Neural cell (in vitro differentiated cells): ENCODE measurements around the gene SLC4A4. TPM values are rescaled to one million over a fixed set of nuclear protein-coding genes. Genes with fewer than 3 reads are reported as not detected.

ENCODE experiments used
- H2AFZ ChIP-seq: fragments of 200-600, 300-800 bp; sonication (generic), shearing (Covaris generic); 2 replicates; pipeline ENCODE4 v1.6.0; 2014; ENCODE audit warnings: low read depth, mild to moderate bottlenecking, antibody characterized with exemption, low read length, moderate library complexity
- H3F3A ChIP-seq: fragments of 200-600 bp; shearing (Covaris generic); 2 replicates; pipeline ENCODE4 v1.6.1; 2016; ENCODE audit warnings: mild to moderate bottlenecking, moderate library complexity, mixed read lengths, antibody characterized with exemption, low read length; ENCODE audit not compliant: insufficient read depth, poor library complexity, severe bottlenecking
- H3K27ac ChIP-seq: fragments of 200-600, 300-800 bp; sonication (generic), shearing (Covaris generic); 2 replicates; pipeline ENCODE4 v1.5.1; 2014; ENCODE audit warnings: mild to moderate bottlenecking, low read length, moderate library complexity
- H3K27me3 ChIP-seq: fragments of 300-800, 200-600 bp; sonication (generic), shearing (Covaris generic); 2 replicates; pipeline ENCODE4 v1.6.0; 2014; ENCODE audit warnings: mild to moderate bottlenecking, low read depth, low read length, moderate library complexity; ENCODE audit not compliant: insufficient read depth
- H3K36me3 ChIP-seq: fragments of 300-800, 200-600 bp; sonication (generic), shearing (Covaris generic); 2 replicates; pipeline ENCODE4 v1.5.1; 2014; ENCODE audit warnings: mild to moderate bottlenecking, antibody characterized with exemption, low read length, moderate library complexity; ENCODE audit not compliant: insufficient read depth
- H3K4me2 ChIP-seq: fragments of 300-800, 200-600 bp; sonication (generic), shearing (Covaris generic); 2 replicates; pipeline ENCODE4 v1.6.0; 2014; ENCODE audit warnings: mild to moderate bottlenecking, low read length
- H3K4me3 ChIP-seq: fragments of 300-800, 200-600 bp; sonication (generic), shearing (Covaris generic); 2 replicates; pipeline ENCODE4 v1.5.1; 2014; ENCODE audit warnings: mild to moderate bottlenecking, low read length, moderate library complexity
- H3K79me2 ChIP-seq: fragments of 200-600 bp; shearing (Covaris generic); replicated peaks from 2 replicates; pipeline ENCODE4 v1.6.0; 2014; ENCODE audit warnings: mild to moderate bottlenecking, low read length, moderate library complexity; ENCODE audit not compliant: insufficient read depth
- H3K9ac ChIP-seq: fragments of 300-800, 200-600 bp; sonication (generic), shearing (Covaris generic); 2 replicates; pipeline ENCODE4 v1.6.1; 2016; ENCODE audit warnings: mild to moderate bottlenecking, low read length, mixed read lengths
- H3K9me2 ChIP-seq: fragments of 200-600 bp; shearing (Covaris generic); 2 replicates; pipeline ENCODE4 v1.6.1; 2016; ENCODE audit warnings: mild to moderate bottlenecking, low read length, mixed read lengths; ENCODE audit not compliant: insufficient read depth
- H3K9me3 ChIP-seq: fragments of 200-600, 300-800 bp; sonication (generic), shearing (Covaris generic); 2 replicates; pipeline ENCODE4 v1.6.1; 2016; ENCODE audit warnings: mild to moderate bottlenecking, mixed run types, low read length, moderate library complexity, mixed read lengths
- H4K20me1 ChIP-seq: fragments of 200-600 bp; shearing (Covaris generic); 2 replicates; pipeline ENCODE4 v1.6.1; 2016; ENCODE audit warnings: mild to moderate bottlenecking, mixed run types; ENCODE audit not compliant: insufficient read depth
- EP300 ChIP-seq: fragments of 450-650 bp; conservative IDR thresholded peaks from 2 replicates; pipeline ENCODE4 v1.6.1; 2014; ENCODE audit warnings: antibody characterized with exemption, mild to moderate bottlenecking, moderate library complexity; ENCODE audit not compliant: poor library complexity, severe bottlenecking
- EZH2 ChIP-seq: fragments of 200-600, 300-800 bp; shearing (Covaris generic), sonication (generic); IDR thresholded peaks from 2 replicates; pipeline ENCODE4 v1.6.1; 2014; ENCODE audit warnings: antibody characterized with exemption, low read length, borderline replicate concordance, mild to moderate bottlenecking; ENCODE audit not compliant: insufficient read depth, poor library complexity, severe bottlenecking
- MXI1 ChIP-seq: fragments of 450-650 bp; conservative IDR thresholded peaks from 2 replicates; pipeline ENCODE4 v1.6.1; 2014; ENCODE audit warnings: antibody characterized with exemption, mild to moderate bottlenecking; ENCODE audit not compliant: poor library complexity, severe bottlenecking
- POLR2AphosphoS5 ChIP-seq: IDR thresholded peaks from 2 replicates; pipeline ENCODE4 v1.6.1; 2012
- RAD21 ChIP-seq: fragments of 450-650 bp; conservative IDR thresholded peaks from 2 replicates; pipeline ENCODE4 v1.6.1; 2014; ENCODE audit warnings: antibody characterized with exemption, mild to moderate bottlenecking, moderate library complexity
- SMC3 ChIP-seq: fragments of 450-650 bp; conservative IDR thresholded peaks from 2 replicates; pipeline ENCODE4 v1.6.1; 2014; ENCODE audit warnings: antibody characterized with exemption, mild to moderate bottlenecking, moderate library complexity; ENCODE audit not compliant: poor library complexity
- TAF1 ChIP-seq: IDR thresholded peaks from 2 replicates; pipeline ENCODE4 v1.6.1; 2012; ENCODE audit warnings: low read depth
- polyA plus RNA-seq: library from polyadenylated mRNA; depleted of rRNA; stranded (reverse); fragments of >200 nt; gene quantifications from 2 replicates; pipeline ENCODE4 v1.2.3, GENCODE V29; 2014
- TF ChIP-seq, protein P1 (sequence below): fragments of 450-650 bp; IDR thresholded peaks from 2 replicates; pipeline ENCODE4 v1.5.1; 2014; ENCODE audit warnings: antibody characterized with exemption, mild to moderate bottlenecking, moderate library complexity; ENCODE audit not compliant: poor library complexity, severe bottlenecking
- TF ChIP-seq, protein P2 (sequence below): IDR thresholded peaks from 2 replicates; pipeline ENCODE4 v1.6.1; 2012; ENCODE audit warnings: borderline replicate concordance

Gene SLC4A4
- polyA plus RNA-seq, 1 donor from 2014 or later = 9.2 TPM

DNA sequence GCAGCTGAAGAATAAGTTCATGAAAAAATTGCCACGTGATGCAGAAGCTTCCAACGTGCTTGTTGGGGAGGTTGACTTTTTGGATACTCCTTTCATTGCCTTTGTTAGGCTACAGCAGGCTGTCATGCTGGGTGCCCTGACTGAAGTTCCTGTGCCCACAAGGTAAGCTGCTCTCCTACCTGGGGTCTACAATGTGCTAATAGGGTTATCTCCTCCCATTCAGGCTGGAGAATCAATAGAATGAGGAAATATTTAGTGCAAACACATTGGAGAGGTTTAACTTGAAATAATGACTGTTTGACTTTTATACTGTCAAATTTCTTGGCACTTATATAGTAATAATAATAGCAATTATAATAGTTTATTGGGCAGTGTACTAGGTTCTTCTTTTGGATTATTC is 101.8 kb downstream of the SLC4A4 start:
- no peak for TF ChIP-seq EP300
- TF ChIP-seq, protein P1, sequence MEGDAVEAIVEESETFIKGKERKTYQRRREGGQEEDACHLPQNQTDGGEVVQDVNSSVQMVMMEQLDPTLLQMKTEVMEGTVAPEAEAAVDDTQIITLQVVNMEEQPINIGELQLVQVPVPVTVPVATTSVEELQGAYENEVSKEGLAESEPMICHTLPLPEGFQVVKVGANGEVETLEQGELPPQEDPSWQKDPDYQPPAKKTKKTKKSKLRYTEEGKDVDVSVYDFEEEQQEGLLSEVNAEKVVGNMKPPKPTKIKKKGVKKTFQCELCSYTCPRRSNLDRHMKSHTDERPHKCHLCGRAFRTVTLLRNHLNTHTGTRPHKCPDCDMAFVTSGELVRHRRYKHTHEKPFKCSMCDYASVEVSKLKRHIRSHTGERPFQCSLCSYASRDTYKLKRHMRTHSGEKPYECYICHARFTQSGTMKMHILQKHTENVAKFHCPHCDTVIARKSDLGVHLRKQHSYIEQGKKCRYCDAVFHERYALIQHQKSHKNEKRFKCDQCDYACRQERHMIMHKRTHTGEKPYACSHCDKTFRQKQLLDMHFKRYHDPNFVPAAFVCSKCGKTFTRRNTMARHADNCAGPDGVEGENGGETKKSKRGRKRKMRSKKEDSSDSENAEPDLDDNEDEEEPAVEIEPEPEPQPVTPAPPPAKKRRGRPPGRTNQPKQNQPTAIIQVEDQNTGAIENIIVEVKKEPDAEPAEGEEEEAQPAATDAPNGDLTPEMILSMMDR = no peak
- no peak for TF ChIP-seq POLR2AphosphoS5
- no peak for TF ChIP-seq MXI1
- no peak for TF ChIP-seq TAF1
- TF ChIP-seq, protein P2, sequence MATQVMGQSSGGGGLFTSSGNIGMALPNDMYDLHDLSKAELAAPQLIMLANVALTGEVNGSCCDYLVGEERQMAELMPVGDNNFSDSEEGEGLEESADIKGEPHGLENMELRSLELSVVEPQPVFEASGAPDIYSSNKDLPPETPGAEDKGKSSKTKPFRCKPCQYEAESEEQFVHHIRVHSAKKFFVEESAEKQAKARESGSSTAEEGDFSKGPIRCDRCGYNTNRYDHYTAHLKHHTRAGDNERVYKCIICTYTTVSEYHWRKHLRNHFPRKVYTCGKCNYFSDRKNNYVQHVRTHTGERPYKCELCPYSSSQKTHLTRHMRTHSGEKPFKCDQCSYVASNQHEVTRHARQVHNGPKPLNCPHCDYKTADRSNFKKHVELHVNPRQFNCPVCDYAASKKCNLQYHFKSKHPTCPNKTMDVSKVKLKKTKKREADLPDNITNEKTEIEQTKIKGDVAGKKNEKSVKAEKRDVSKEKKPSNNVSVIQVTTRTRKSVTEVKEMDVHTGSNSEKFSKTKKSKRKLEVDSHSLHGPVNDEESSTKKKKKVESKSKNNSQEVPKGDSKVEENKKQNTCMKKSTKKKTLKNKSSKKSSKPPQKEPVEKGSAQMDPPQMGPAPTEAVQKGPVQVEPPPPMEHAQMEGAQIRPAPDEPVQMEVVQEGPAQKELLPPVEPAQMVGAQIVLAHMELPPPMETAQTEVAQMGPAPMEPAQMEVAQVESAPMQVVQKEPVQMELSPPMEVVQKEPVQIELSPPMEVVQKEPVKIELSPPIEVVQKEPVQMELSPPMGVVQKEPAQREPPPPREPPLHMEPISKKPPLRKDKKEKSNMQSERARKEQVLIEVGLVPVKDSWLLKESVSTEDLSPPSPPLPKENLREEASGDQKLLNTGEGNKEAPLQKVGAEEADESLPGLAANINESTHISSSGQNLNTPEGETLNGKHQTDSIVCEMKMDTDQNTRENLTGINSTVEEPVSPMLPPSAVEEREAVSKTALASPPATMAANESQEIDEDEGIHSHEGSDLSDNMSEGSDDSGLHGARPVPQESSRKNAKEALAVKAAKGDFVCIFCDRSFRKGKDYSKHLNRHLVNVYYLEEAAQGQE = no peak
- no peak for TF ChIP-seq RAD21
- no peak for TF ChIP-seq EZH2
- no peak for TF ChIP-seq SMC3
- Histone ChIP-seq H3K9me2 (no peaks in the 10 kb centered on the region), H3K4me3 (no peak overlapping the region), H3K27me3 (no peaks in the 10 kb centered on the region), H3F3A (no peaks in the 10 kb centered on the region), H3K9ac (no peak overlapping the region), H3K27ac (no peak overlapping the region), H3K36me3 (no peaks in the 10 kb centered on the region), H3K79me2 (no peaks in the 10 kb centered on the region), H3K4me2 (no peak overlapping the region), H4K20me1 (no peaks in the 10 kb centered on the region), H2AFZ (no peak overlapping the region), H3K9me3 (no peaks in the 10 kb centered on the region)

DNA sequence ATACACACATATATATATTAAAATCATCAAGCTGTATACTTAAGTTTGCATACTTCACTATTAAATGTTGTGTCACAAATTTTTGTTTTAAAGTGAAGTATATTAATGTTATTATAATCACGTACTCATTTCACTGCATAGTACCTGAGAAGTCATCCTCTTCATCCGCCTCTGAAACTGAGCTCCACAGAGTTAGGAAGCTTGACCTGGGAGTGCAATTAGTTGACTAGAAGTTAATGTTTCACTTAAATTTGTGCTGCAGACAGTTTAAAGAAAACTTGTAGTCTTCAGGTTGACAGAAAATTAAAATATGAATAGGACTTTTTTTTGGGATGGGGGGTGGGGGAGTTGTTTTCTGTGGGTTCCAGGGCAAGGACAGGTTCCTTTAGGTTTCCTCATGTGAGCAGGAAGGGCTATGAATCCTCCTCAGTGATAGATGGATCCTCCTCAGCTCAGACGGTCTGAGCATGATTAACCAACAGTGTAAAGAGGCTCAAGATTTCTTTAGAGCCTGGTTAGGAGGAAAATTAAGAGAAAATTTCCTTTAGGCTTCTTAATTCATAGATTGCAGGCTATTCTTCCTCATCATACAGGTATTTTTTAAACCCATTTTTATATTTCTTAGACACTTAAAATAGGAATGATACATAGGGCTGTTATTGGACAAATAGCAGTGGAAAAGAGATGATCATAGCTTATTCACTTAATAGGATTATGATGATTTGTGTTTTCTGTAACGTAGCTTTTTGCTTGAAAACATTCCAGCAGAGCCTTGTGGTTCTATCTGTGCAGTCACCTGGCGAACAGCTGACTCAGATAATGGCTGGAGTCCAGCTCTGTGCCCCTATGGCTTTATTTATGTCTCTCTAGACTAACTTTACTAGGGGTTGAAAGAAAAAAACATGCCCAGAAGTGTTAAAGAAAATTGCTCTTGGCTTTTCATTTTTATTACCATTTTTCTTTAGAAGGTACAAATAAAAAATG is 102.7 kb downstream of the SLC4A4 start:
- no peak overlapping the region for H3K9ac ChIP-seq
- no peak overlapping the region for H2AFZ ChIP-seq
- no peaks in the 10 kb centered on the region for H3K27me3 ChIP-seq
- no peaks in the 10 kb centered on the region for H3K9me3 ChIP-seq
- TF ChIP-seq POLR2AphosphoS5 (no peak), MXI1 (no peak), EP300 (no peak), RAD21 (no peak)
- TF ChIP-seq, protein P2 = no peak
- TF ChIP-seq, protein P1 = no peak
- no peak overlapping the region for H3K27ac ChIP-seq
- no peaks in the 10 kb centered on the region for H3K79me2 ChIP-seq
- H3K36me3 ChIP-seq = no peaks in the 10 kb centered on the region
- H3K4me2 ChIP-seq = no peak overlapping the region
- H3K9me2 ChIP-seq = no peaks in the 10 kb centered on the region
- no peak overlapping the region for H3K4me3 ChIP-seq
- no peaks in the 10 kb centered on the region for H4K20me1 ChIP-seq
- H3F3A ChIP-seq = no peaks in the 10 kb centered on the region
